Stimulated activated naive B cell treated with anti-CD40 and anti-IgM and Interleukin-4, amounts not matched to agents 10 μg/mL and 1 μg/mL and 100 μg/mL, for 72 hours (primary cell): ENCODE data around the gene TPRA1.

Experiments used
- ATAC-seq, 2 donors: fragments of 150-1000 bp; cut with Tn5 transposase; replicated peaks; 2 replicates each; pipeline ENCODE4 v1.10.0; 2021; ENCODE audit warnings: moderate library complexity in 1 of 2
- DNase-seq: peaks from one replicate; pipeline ENCODE4 v3.0.0; 2021
- H3K27ac Mint-ChIP-seq: one replicate; pipeline ENCODE4 v1.8.0; 2022; ENCODE audit warnings: mild to moderate bottlenecking, mixed read lengths
- H3K27me3 Mint-ChIP-seq, 2 donors: one replicate each; pipeline ENCODE4 v1.8.0; 2022; ENCODE audit warnings: mixed read lengths in 2 of 2
- H3K36me3 Mint-ChIP-seq, 2 donors: one replicate each; pipeline ENCODE4 v1.8.0; 2022; ENCODE audit warnings: mixed read lengths in 2 of 2, mild to moderate bottlenecking in 1 of 2
- H3K4me1 Mint-ChIP-seq, 2 donors: one replicate each; pipeline ENCODE4 v1.8.0; 2022; ENCODE audit warnings: mixed read lengths in 2 of 2, mild to moderate bottlenecking in 1 of 2
- H3K4me3 Mint-ChIP-seq, 2 donors: one replicate each; pipeline ENCODE4 v1.8.0; 2022; ENCODE audit warnings: mild to moderate bottlenecking in 2 of 2, mixed read lengths in 2 of 2, moderate library complexity in 1 of 2
- H3K9me3 Mint-ChIP-seq, 2 donors: one replicate each; pipeline ENCODE4 v1.8.0; 2022; ENCODE audit warnings: mixed read lengths in 2 of 2, mild to moderate bottlenecking in 1 of 2

TPRA1 gene

GRCh38 chr3:127549826-127550467, 40.6 kb downstream of the TPRA1 start:
- no peak for DNase-seq
- no peaks in the 10 kb centered on the region for H3K36me3 Mint-ChIP-seq
- H3K9me3 Mint-ChIP-seq = no peaks in the 10 kb centered on the region
- no peak for ATAC-seq
- no peak overlapping the region for H3K27ac Mint-ChIP-seq
- H3K27me3 Mint-ChIP-seq = peaks cover 12 to 19% of the 10 kb centered on the region in 2 donors
- no peak overlapping the region for H3K4me3 Mint-ChIP-seq
- peaks cover 11 to 15% of the 10 kb centered on the region in 2 donors for H3K4me1 Mint-ChIP-seq

GRCh38 chr3:127547761-127548605, 42.5 kb downstream of the TPRA1 start:
- Mint-ChIP-seq H3K4me1 (peaks cover 12 to 15% of the 10 kb centered on the region in 2 donors), H3K9me3 (no peaks in the 10 kb centered on the region), H3K27me3 (peaks cover 12 to 15% of the 10 kb centered on the region in 2 donors), H3K4me3 (peak overlapping the region; percentile 80 to 84), H3K36me3 (no peaks in the 10 kb centered on the region), H3K27ac (peak overlapping the region; percentile 49)
- ATAC-seq = peak; percentile 87 to 88
- peak; percentile 72 for DNase-seq

GRCh38 chr3:127546970-127547733, 43.4 kb downstream of the TPRA1 start:
- H3K36me3 Mint-ChIP-seq = no peaks in the 10 kb centered on the region
- H3K27ac Mint-ChIP-seq = no peak overlapping the region
- H3K27me3 Mint-ChIP-seq = peaks cover 6 to 12% of the 10 kb centered on the region in 2 donors
- no peaks in the 10 kb centered on the region for H3K9me3 Mint-ChIP-seq
- peaks cover 12 to 15% of the 10 kb centered on the region in 2 donors for H3K4me1 Mint-ChIP-seq
- DNase-seq (no peak), ATAC-seq (peak; percentile 24 to 27)
- H3K4me3 Mint-ChIP-seq = peak overlapping the region; percentile 80 to 84

GRCh38 chr3:127546554-127546953, 44.0 kb downstream of the TPRA1 start:
- no peak overlapping the region for H3K27ac Mint-ChIP-seq
- H3K36me3 Mint-ChIP-seq = no peaks in the 10 kb centered on the region
- H3K27me3 Mint-ChIP-seq = peaks cover 5 to 8% of the 10 kb centered on the region in 2 donors
- no peak for ATAC-seq
- H3K4me1 Mint-ChIP-seq = peaks cover 12 to 15% of the 10 kb centered on the region in 2 donors
- no peak for DNase-seq
- no peaks in the 10 kb centered on the region for H3K9me3 Mint-ChIP-seq
- H3K4me3 Mint-ChIP-seq = peak overlapping the region; percentile 80 to 84

GRCh38 chr3:127545711-127546457, 44.6 kb downstream of the TPRA1 start:
- DNase-seq = no peak
- H3K9me3 Mint-ChIP-seq = no peaks in the 10 kb centered on the region
- H3K27me3 Mint-ChIP-seq = peaks cover 5% of the 10 kb centered on the region in 2 donors
- H3K27ac Mint-ChIP-seq = no peak overlapping the region
- ATAC-seq = no peak
- H3K4me3 Mint-ChIP-seq = no peak overlapping the region
- peaks cover 12 to 15% of the 10 kb centered on the region in 2 donors for H3K4me1 Mint-ChIP-seq
- H3K36me3 Mint-ChIP-seq = no peaks in the 10 kb centered on the region

- H3K9me3 Mint-ChIP-seq = no peaks in the 10 kb centered on the region
- no peaks in the 10 kb centered on the region for H3K36me3 Mint-ChIP-seq
- H3K27me3 Mint-ChIP-seq = peaks cover 5 to 8% of the 10 kb centered on the region in 2 donors
- H3K4me3 Mint-ChIP-seq = no peak overlapping the region
- no peak for ATAC-seq
- H3K27ac Mint-ChIP-seq = no peak overlapping the region
- peaks cover 12 to 15% of the 10 kb centered on the region in 2 donors for H3K4me1 Mint-ChIP-seq
- DNase-seq = no peak
Observed at GRCh38 chr3:127545216-127545615, 45.3 kb downstream of the TPRA1 start.

- DNase-seq = no peak
- peaks cover 12 to 15% of the 10 kb centered on the region in 2 donors for H3K4me1 Mint-ChIP-seq
- no peaks in the 10 kb centered on the region for H3K9me3 Mint-ChIP-seq
- no peaks in the 10 kb centered on the region for H3K36me3 Mint-ChIP-seq
- no peak overlapping the region for H3K4me3 Mint-ChIP-seq
- peaks cover 4 to 5% of the 10 kb centered on the region in 2 donors for H3K27me3 Mint-ChIP-seq
- ATAC-seq = no peak
- no peak overlapping the region for H3K27ac Mint-ChIP-seq
Observed at GRCh38 chr3:127544803-127545201, 45.7 kb downstream of the TPRA1 start.

- Mint-ChIP-seq H3K27me3 (peaks cover 4 to 5% of the 10 kb centered on the region in 2 donors), H3K27ac (no peak overlapping the region), H3K4me3 (no peak overlapping the region), H3K4me1 (peaks cover 12 to 15% of the 10 kb centered on the region in 2 donors), H3K9me3 (no peaks in the 10 kb centered on the region), H3K36me3 (no peaks in the 10 kb centered on the region)
- peak; percentile 71 to 79 for ATAC-seq
- DNase-seq = peak; percentile 64
Observed at GRCh38 chr3:127544192-127544802, 46.2 kb downstream of the TPRA1 start.

GRCh38 chr3:127543441-127543840, 47.1 kb downstream of the TPRA1 start:
- ATAC-seq (no peak), DNase-seq (no peak)
- H3K9me3 Mint-ChIP-seq = no peaks in the 10 kb centered on the region
- H3K27me3 Mint-ChIP-seq = peaks cover 4 to 5% of the 10 kb centered on the region in 2 donors
- H3K4me3 Mint-ChIP-seq = no peak overlapping the region
- no peaks in the 10 kb centered on the region for H3K36me3 Mint-ChIP-seq
- H3K4me1 Mint-ChIP-seq = peaks cover 12 to 15% of the 10 kb centered on the region in 2 donors
- no peak overlapping the region for H3K27ac Mint-ChIP-seq

- Mint-ChIP-seq H3K9me3 (no peaks in the 10 kb centered on the region), H3K36me3 (no peaks in the 10 kb centered on the region), H3K4me3 (no peak overlapping the region), H3K27ac (no peak overlapping the region), H3K4me1 (peaks cover 8 to 9% of the 10 kb centered on the region in 2 donors), H3K27me3 (peaks cover 7 to 8% of the 10 kb centered on the region in 2 donors)
- DNase-seq = no peak
- no peak for ATAC-seq
Observed at GRCh38 chr3:127542441-127542952, 48.0 kb downstream of the TPRA1 start.

- Mint-ChIP-seq H3K9me3 (no peaks in the 10 kb centered on the region), H3K27me3 (peaks cover 16% of the 10 kb centered on the region in 2 donors), H3K27ac (no peak overlapping the region), H3K4me1 (peaks cover 6 to 8% of the 10 kb centered on the region in 2 donors), H3K4me3 (no peak overlapping the region), H3K36me3 (no peaks in the 10 kb centered on the region)
- ATAC-seq (no peak), DNase-seq (no peak)
Observed at GRCh38 chr3:127541320-127541719, 49.2 kb downstream of the TPRA1 start.

GRCh38 chr3:127539366-127540060, 51.0 kb downstream of the TPRA1 start:
- H3K4me1 Mint-ChIP-seq = peaks cover 8 to 9% of the 10 kb centered on the region in 2 donors

GRCh38 chr3:127538569-127538968, 52.0 kb downstream of the TPRA1 start:
- Mint-ChIP-seq H3K27ac (no peak overlapping the region), H3K9me3 (no peaks in the 10 kb centered on the region)

More at GRCh38 chr3:127539366-127540060, 51.0 kb downstream of the TPRA1 start:
- H3K27me3 Mint-ChIP-seq = peaks cover 20 to 23% of the 10 kb centered on the region in 2 donors
- no peaks in the 10 kb centered on the region for H3K36me3 Mint-ChIP-seq
- no peaks in the 10 kb centered on the region for H3K9me3 Mint-ChIP-seq
- H3K27ac Mint-ChIP-seq = no peak overlapping the region
- no peak for DNase-seq
- no peak overlapping the region for H3K4me3 Mint-ChIP-seq
- no peak for ATAC-seq

More at GRCh38 chr3:127538569-127538968, 52.0 kb downstream of the TPRA1 start:
- Mint-ChIP-seq H3K4me1 (peaks cover 7 to 9% of the 10 kb centered on the region in 2 donors), H3K27me3 (peaks cover 17 to 23% of the 10 kb centered on the region in 2 donors), H3K36me3 (no peaks in the 10 kb centered on the region), H3K4me3 (no peak overlapping the region)
- ATAC-seq = no peak
- DNase-seq = no peak
